Liver (tissue), 9 donors: Measurements from ENCODE around the gene TMEM178A. TPM values are rescaled to one million over a fixed set of nuclear protein-coding genes. Genes with fewer than 3 reads are reported as not detected.

ENCODE experiments used
- DNase-seq: peaks from one replicate; pipeline ENCODE4 v3.0.0-alpha.2; 2017; ENCODE audit warnings: low spot score
- H3K27ac ChIP-seq, 2 donors: one replicate each; pipeline ENCODE4 v1.7.0; 2013; ENCODE audit warnings: inconsistent platforms in 2 of 2, low read length in 2 of 2, control low read depth in 1 of 2, low read depth in 1 of 2, mild to moderate bottlenecking in 1 of 2
- H3K27me3 ChIP-seq, 4 donors: one replicate each; pipeline versions ENCODE4 v1.6.1 to v1.7.0; 2013; ENCODE audit warnings: low read length in 3 of 4, inconsistent platforms in 1 of 4, mild to moderate bottlenecking in 1 of 4, moderate library complexity in 1 of 4; ENCODE audit not compliant: control insufficient read depth in 4 of 4, insufficient read depth in 4 of 4
- H3K36me3 ChIP-seq, 4 donors: one replicate each; pipeline versions ENCODE4 v1.6.1 to v1.7.0; 2013; ENCODE audit warnings: low read length in 3 of 4, mild to moderate bottlenecking in 3 of 4, low read depth in 1 of 4, moderate library complexity in 1 of 4; ENCODE audit not compliant: control insufficient read depth in 4 of 4, insufficient read depth in 3 of 4
- H3K4me1 ChIP-seq, 4 donors: one replicate each; pipeline versions ENCODE4 v1.6.1 to v1.7.0; 2013; ENCODE audit warnings: low read length in 3 of 4, mild to moderate bottlenecking in 3 of 4, moderate library complexity in 1 of 4; ENCODE audit not compliant: control insufficient read depth in 4 of 4, insufficient read depth in 4 of 4
- H3K4me3 ChIP-seq, 3 donors: one replicate each; pipeline versions ENCODE4 v1.6.1 to v1.7.0; 2013; ENCODE audit warnings: low read length in 3 of 3, control low read depth in 1 of 3, low read depth in 1 of 3, mild to moderate bottlenecking in 1 of 3
- H3K9ac ChIP-seq, 2 donors: one replicate each; pipeline ENCODE4 v1.7.0; 2013; ENCODE audit warnings: low read length in 2 of 2, mild to moderate bottlenecking in 2 of 2, moderate library complexity in 2 of 2, control low read depth in 1 of 2, low read depth in 1 of 2
- H3K9me3 ChIP-seq, 4 donors: one replicate each; pipeline versions ENCODE4 v1.6.1 to v1.7.0; 2013; ENCODE audit warnings: low read length in 3 of 4; ENCODE audit not compliant: control insufficient read depth in 4 of 4
- EGR1 ChIP-seq, 2 donors: IDR thresholded peaks; 2 replicates each; pipeline ENCODE4 v1.6.1; 2016 to 2018; ENCODE audit warnings: antibody characterized with exemption in 2 of 2, low read depth in 2 of 2
- FOXA1 ChIP-seq: IDR thresholded peaks from 2 replicates; pipeline ENCODE4 v1.6.1; 2016; ENCODE audit warnings: antibody characterized with exemption
- FOXA2 ChIP-seq: IDR thresholded peaks from 2 replicates; pipeline ENCODE4 v1.6.1; 2016; ENCODE audit warnings: antibody characterized with exemption
- GABPA ChIP-seq, 2 donors: IDR thresholded peaks in 1 of 2; conservative IDR thresholded peaks in 1 of 2; 2 replicates each; pipeline ENCODE4 v1.6.1; 2016; ENCODE audit warnings: antibody characterized with exemption in 2 of 2, mild to moderate bottlenecking in 1 of 2, moderate library complexity in 1 of 2
- HNF4A ChIP-seq, 2 donors: conservative IDR thresholded peaks; 2 replicates each; pipeline ENCODE4 v1.6.1; 2016; ENCODE audit warnings: antibody characterized with exemption in 2 of 2, mild to moderate bottlenecking in 2 of 2
- JUND ChIP-seq, 2 donors: IDR thresholded peaks; 2 replicates each; pipeline ENCODE4 v1.6.1; 2016; ENCODE audit warnings: antibody characterized with exemption in 2 of 2
- NR2F2 ChIP-seq: IDR thresholded peaks from 2 replicates; pipeline ENCODE4 v1.6.1; 2016; ENCODE audit warnings: antibody characterized with exemption
- RAD21 ChIP-seq, 2 donors: IDR thresholded peaks; 2 replicates each; pipeline ENCODE4 v1.6.1; 2016; ENCODE audit warnings: antibody characterized with exemption in 2 of 2, mild to moderate bottlenecking in 2 of 2
- RXRA ChIP-seq, 2 donors: IDR thresholded peaks; 2 replicates each; pipeline ENCODE4 v1.6.1; 2017 to 2018; ENCODE audit warnings: antibody characterized with exemption in 2 of 2, mild to moderate bottlenecking in 1 of 2
- SP1 ChIP-seq: IDR thresholded peaks from 2 replicates; pipeline ENCODE4 v1.6.1; 2018; ENCODE audit warnings: antibody characterized with exemption, mild to moderate bottlenecking
- TAF1 ChIP-seq: conservative IDR thresholded peaks from 2 replicates; pipeline ENCODE4 v1.6.1; 2016; ENCODE audit warnings: antibody characterized with exemption, mild to moderate bottlenecking
- YY1 ChIP-seq: IDR thresholded peaks from 2 replicates; pipeline ENCODE4 v1.6.1; 2016; ENCODE audit warnings: antibody characterized with exemption, mild to moderate bottlenecking
- WGBS: extraction: QIAGEN DNeasy Blood & Tissue Kit; methylation state at CpG from one replicate; pipeline ENCODE4 v1.1.7; 2013; 5-methylcytosine and 5-hydroxymethylcytosine counted together
- polyA plus RNA-seq, 2 donors: library from polyadenylated mRNA; stranded (reverse) in 1 of 2; unstranded in 1 of 2; fragments of 200-250 nt in 1 of 2; fragments of >200 nt in 1 of 2; fragmentation: Nextera tagmentation in 1 of 2; extraction: Ambion mirVana in 1 of 2; gene quantifications; one replicate each; pipeline versions ENCODE4 v1.2.1 to v1.2.3, GENCODE V29; 2013 to 2015
- total RNA-seq, 2 donors: library from RNA; depleted of rRNA; stranded (reverse); fragments of >200 nt; gene quantifications; one replicate each; pipeline ENCODE4 v1.2.3, GENCODE V29; 2014
- TF ChIP-seq, protein P1 (sequence below): IDR thresholded peaks from 2 replicates; pipeline ENCODE4 v1.6.1; 2016; ENCODE audit warnings: antibody characterized with exemption
- TF ChIP-seq, protein P2 (sequence below): IDR thresholded peaks from 2 replicates; pipeline ENCODE4 v1.6.1; 2016; ENCODE audit warnings: antibody characterized with exemption
- TF ChIP-seq, protein P3 (sequence below): IDR thresholded peaks from 2 replicates; pipeline ENCODE4 v1.6.1; 2016; ENCODE audit warnings: antibody characterized with exemption
- TF ChIP-seq, protein P4 (sequence below): fragments of 150-350 bp; IDR thresholded peaks from 2 replicates; pipeline ENCODE4 v1.5.1; 2017; ENCODE audit warnings: improper control_type of control experiment, low read depth, low read length; ENCODE audit not compliant: missing input control
- donor health status: healthy.
- donor health status: healthy.
- donor health status: healthy.
- donor health status: healthy.
- donor health status: healthy.

TMEM178A gene
- total and polyA plus RNA-seq, 4 donors = 0.21 to 0.64 (median 0.49) TPM

DNA sequence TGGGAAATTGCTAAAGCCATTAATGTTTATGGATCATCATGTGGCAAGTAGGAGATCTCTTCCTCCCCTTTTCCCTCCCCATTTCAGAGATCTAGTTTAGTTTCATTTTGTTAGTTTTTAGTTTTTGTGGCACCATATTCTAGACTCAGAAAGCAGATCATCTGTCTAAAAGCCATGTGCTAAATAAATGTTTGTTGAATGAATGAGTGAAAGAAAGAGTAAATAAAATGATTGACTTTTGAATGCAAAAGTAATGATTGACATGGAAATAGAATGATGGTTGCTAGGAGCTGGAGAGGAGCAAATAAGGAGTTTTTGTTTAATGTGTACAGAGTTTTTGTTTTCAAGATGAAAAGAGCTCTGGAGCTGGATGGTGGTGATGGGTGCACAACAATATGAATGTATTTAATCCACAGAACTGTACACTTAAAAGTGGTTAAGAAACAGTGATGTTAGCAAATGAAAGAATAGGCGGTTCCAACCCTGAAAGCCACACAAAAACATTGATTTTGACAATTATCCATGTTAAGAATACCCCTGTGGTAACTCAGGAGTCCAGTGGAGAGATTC, 23.6 kb downstream of the TMEM178A start:
- H3K4me1 ChIP-seq = no peaks in the 10 kb centered on the region
- no peak overlapping the region for H3K27ac ChIP-seq
- WGBS = 89% methylated on average over 1 of the region's 1 CpG

DNA sequence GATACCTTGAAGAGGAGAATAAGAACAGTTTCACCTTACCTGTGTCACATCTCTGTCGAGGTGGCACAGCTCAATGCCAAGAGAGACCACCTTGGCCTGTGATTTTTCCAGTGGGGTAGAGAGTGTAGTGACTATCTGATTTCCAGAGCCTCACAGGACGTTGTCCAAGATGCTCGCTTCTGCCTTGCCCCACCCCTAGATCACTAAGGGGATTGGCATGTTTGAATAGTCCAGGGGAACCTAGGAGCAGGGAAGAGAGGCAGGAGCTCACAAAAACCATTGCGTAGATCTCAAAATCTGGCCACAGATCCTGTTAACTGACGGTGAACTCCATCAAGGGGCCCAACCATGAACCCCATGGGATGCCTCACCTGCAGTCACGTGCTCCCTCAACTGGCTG, 24.2 kb downstream of the TMEM178A start:
- no peak overlapping the region for H3K9ac ChIP-seq
- peaks cover 0 to 3% (median 2%) of the 10 kb centered on the region in 4 donors for H3K9me3 ChIP-seq
- no peaks in the 10 kb centered on the region for H3K4me1 ChIP-seq
- H3K4me3 ChIP-seq = no peak overlapping the region
- WGBS = 88% methylated on average over 6 of the region's 6 CpGs
- no peak for DNase-seq
- H3K27ac ChIP-seq = no peak overlapping the region
- H3K36me3 ChIP-seq = no peaks in the 10 kb centered on the region
- H3K27me3 ChIP-seq = no peaks in the 10 kb centered on the region
- TF ChIP-seq, protein P1, sequence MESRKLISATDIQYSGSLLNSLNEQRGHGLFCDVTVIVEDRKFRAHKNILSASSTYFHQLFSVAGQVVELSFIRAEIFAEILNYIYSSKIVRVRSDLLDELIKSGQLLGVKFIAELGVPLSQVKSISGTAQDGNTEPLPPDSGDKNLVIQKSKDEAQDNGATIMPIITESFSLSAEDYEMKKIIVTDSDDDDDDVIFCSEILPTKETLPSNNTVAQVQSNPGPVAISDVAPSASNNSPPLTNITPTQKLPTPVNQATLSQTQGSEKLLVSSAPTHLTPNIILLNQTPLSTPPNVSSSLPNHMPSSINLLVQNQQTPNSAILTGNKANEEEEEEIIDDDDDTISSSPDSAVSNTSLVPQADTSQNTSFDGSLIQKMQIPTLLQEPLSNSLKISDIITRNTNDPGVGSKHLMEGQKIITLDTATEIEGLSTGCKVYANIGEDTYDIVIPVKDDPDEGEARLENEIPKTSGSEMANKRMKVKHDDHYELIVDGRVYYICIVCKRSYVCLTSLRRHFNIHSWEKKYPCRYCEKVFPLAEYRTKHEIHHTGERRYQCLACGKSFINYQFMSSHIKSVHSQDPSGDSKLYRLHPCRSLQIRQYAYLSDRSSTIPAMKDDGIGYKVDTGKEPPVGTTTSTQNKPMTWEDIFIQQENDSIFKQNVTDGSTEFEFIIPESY = no peak
- TF ChIP-seq FOXA2 (no peak), JUND (IDR thresholded peaks at IDR 0.05) (no peak), TAF1 (no peak), SP1 (no peak), HNF4A (conservative IDR thresholded peaks at IDR 0.05) (no peak), FOXA1 (no peak), RXRA (IDR thresholded peaks at IDR 0.05) (no peak), YY1 (no peak), RAD21 (IDR thresholded peaks at IDR 0.05) (no peak), EGR1 (IDR thresholded peaks at IDR 0.05; ENCODE audit: low read depth in 2 of 2) (no peak), NR2F2 (no peak)
- TF ChIP-seq, protein P2, sequence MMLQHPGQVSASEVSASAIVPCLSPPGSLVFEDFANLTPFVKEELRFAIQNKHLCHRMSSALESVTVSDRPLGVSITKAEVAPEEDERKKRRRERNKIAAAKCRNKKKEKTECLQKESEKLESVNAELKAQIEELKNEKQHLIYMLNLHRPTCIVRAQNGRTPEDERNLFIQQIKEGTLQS = no peak
- TF ChIP-seq, protein P3, sequence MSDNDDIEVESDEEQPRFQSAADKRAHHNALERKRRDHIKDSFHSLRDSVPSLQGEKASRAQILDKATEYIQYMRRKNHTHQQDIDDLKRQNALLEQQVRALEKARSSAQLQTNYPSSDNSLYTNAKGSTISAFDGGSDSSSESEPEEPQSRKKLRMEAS = no peak
- TF ChIP-seq, protein P4, sequence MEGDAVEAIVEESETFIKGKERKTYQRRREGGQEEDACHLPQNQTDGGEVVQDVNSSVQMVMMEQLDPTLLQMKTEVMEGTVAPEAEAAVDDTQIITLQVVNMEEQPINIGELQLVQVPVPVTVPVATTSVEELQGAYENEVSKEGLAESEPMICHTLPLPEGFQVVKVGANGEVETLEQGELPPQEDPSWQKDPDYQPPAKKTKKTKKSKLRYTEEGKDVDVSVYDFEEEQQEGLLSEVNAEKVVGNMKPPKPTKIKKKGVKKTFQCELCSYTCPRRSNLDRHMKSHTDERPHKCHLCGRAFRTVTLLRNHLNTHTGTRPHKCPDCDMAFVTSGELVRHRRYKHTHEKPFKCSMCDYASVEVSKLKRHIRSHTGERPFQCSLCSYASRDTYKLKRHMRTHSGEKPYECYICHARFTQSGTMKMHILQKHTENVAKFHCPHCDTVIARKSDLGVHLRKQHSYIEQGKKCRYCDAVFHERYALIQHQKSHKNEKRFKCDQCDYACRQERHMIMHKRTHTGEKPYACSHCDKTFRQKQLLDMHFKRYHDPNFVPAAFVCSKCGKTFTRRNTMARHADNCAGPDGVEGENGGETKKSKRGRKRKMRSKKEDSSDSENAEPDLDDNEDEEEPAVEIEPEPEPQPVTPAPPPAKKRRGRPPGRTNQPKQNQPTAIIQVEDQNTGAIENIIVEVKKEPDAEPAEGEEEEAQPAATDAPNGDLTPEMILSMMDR = no peak

More for the DNA sequence above, 23.6 kb downstream of the TMEM178A start:
- H3K4me3 ChIP-seq = no peak overlapping the region
- DNase-seq = no peak
- no peak overlapping the region for H3K9ac ChIP-seq
- H3K27me3 ChIP-seq = no peaks in the 10 kb centered on the region
- H3K9me3 ChIP-seq = peaks cover 0 to 3% (median 2%) of the 10 kb centered on the region in 4 donors
- H3K36me3 ChIP-seq = no peaks in the 10 kb centered on the region
- no peak for TF ChIP-seq FOXA1
- TF ChIP-seq HNF4A (conservative IDR thresholded peaks at IDR 0.05) = no peak
- no peak for TF ChIP-seq RXRA (IDR thresholded peaks at IDR 0.05)
- TF ChIP-seq GABPA (IDR thresholded peaks at IDR 0.05 in 1 of 2, conservative IDR thresholded peaks at IDR 0.05 in 1 of 2) = no peak
- TF ChIP-seq, protein P3 = no peak
- TF ChIP-seq, protein P1 = no peak
- TF ChIP-seq NR2F2 = no peak
- TF ChIP-seq, protein P4 = no peak
- no peak for TF ChIP-seq FOXA2
- TF ChIP-seq RAD21 (IDR thresholded peaks at IDR 0.05) = no peak
- no peak for TF ChIP-seq EGR1 (IDR thresholded peaks at IDR 0.05; ENCODE audit: low read depth in 2 of 2)
- no peak for TF ChIP-seq YY1
- TF ChIP-seq SP1 = no peak
